ENCODE results near the gene XPO6.
A peak's percentile ranks its signal among the peaks of the same experiment; 100 is the strongest.
"Not testable (repeated sequence)": the region's sequence is repeated elsewhere in the genome, so short reads cannot be mapped to it uniquely, and the experiment has no call there.

Gene XPO6, protein sequence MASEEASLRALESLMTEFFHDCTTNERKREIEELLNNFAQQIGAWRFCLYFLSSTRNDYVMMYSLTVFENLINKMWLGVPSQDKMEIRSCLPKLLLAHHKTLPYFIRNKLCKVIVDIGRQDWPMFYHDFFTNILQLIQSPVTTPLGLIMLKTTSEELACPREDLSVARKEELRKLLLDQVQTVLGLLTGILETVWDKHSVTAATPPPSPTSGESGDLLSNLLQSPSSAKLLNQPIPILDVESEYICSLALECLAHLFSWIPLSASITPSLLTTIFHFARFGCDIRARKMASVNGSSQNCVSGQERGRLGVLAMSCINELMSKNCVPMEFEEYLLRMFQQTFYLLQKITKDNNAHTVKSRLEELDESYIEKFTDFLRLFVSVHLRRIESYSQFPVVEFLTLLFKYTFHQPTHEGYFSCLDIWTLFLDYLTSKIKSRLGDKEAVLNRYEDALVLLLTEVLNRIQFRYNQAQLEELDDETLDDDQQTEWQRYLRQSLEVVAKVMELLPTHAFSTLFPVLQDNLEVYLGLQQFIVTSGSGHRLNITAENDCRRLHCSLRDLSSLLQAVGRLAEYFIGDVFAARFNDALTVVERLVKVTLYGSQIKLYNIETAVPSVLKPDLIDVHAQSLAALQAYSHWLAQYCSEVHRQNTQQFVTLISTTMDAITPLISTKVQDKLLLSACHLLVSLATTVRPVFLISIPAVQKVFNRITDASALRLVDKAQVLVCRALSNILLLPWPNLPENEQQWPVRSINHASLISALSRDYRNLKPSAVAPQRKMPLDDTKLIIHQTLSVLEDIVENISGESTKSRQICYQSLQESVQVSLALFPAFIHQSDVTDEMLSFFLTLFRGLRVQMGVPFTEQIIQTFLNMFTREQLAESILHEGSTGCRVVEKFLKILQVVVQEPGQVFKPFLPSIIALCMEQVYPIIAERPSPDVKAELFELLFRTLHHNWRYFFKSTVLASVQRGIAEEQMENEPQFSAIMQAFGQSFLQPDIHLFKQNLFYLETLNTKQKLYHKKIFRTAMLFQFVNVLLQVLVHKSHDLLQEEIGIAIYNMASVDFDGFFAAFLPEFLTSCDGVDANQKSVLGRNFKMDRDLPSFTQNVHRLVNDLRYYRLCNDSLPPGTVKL

GRCh38 chr16:28211758-28212531, at the start of gene XPO6:
TSS of gene XPO6 (minus strand) at chr16:28211965. CDS start at chr16:28211368, 597 bp downstream.
- DNase-seq (ENCODE audit: low read depth, low spot score): peak; percentile 99

- peak; percentile 50 for DNase-seq (ENCODE audit: low read depth, low spot score)
These were observed 48.4 kb upstream of the XPO6 start for GRCh38 chr16:28260193-28260592.

- DNase-seq (ENCODE audit: low read depth, low spot score): no peak
These were observed 48.0 kb upstream of the XPO6 start for GRCh38 chr16:28259781-28260150.

GRCh38 chr16:28259091-28259780, 47.5 kb upstream of the XPO6 start:
- no peak for DNase-seq (ENCODE audit: low read depth, low spot score)

GRCh38 chr16:28258567-28258966, 46.8 kb upstream of the XPO6 start:
- peak; percentile 72 for DNase-seq (ENCODE audit: low read depth, low spot score)

GRCh38 chr16:28257256-28257655, 45.5 kb upstream of the XPO6 start:
- no peak for DNase-seq (ENCODE audit: low read depth, low spot score)

DNA sequence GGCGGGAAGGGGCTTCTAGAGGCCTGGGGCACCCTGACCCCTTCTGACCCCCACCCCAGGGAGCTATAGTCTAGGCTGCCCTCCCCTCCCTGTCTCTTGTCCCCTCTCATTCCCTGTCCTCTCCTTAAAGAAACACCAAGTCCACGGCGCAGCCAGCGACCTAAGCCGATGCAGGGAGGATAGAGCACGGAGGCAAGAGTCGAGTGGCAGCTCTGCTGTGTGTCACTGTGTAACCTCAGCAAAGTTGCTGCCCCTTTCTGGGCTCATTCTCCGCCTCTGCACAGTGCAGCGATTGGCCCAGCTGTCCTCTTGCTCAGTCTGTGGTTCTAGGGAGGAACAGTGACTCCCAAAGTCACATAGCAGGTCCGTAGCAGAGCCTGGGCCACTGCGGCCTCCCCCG, 44.1 kb upstream of the XPO6 start:
- no peak for DNase-seq (ENCODE audit: low read depth, low spot score)

- no peak for DNase-seq (ENCODE audit: low read depth, low spot score)
These were observed 42.4 kb upstream of the XPO6 start for GRCh38 chr16:28254158-28254557.

- no peak for DNase-seq (ENCODE audit: low read depth, low spot score)
These were observed 39.2 kb upstream of the XPO6 start for GRCh38 chr16:28250999-28251398.

- not testable (repeated sequence) for DNase-seq (ENCODE audit: low read depth, low spot score)
These were observed 37.7 kb upstream of the XPO6 start for GRCh38 chr16:28249483-28249882.

DNA sequence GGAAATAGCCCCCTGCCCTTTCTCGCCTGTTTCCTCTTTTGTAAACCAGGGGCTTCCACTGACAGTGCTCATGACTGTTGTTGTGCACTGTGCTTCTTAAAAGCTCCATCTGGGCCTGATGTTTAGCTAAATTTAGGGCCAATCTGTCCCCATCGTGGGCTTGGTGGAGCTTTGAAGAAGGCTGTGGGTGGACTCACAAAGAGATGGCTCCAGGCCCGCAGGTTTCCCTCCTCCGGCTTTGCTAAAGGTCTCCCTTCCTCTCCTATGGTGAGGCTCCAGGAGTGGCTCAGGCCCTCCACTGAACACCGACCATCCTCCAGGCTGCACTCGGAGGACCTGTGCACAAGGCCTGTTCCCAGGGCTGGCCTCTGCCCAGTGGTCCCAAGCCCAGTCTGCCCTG, 30.2 kb upstream of the XPO6 start:
- no peak for DNase-seq (ENCODE audit: low read depth, low spot score)

- no peak for DNase-seq (ENCODE audit: low read depth, low spot score)
These were observed 26.1 kb upstream of the XPO6 start for GRCh38 chr16:28237754-28238357.

DNA sequence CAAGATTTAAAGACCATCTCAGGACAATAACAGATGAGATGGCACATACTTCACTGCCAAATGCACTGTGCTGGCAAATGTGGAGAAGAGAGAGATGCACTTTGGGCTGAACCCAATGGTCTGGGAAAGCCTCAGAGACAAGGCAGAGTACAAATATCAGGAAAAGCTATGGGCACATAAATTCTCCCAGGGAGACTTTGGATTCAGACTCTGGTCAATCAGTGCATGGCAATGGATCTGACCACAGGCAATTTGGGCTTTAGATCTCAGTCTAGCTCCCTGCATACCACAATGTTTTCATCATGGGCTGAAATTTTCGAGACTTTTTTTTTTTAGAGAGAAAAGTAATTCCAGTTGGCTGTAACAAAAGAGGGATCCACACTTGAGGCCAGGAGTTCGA, 20.0 kb upstream of the XPO6 start:
- no peak for DNase-seq (ENCODE audit: low read depth, low spot score)

DNA sequence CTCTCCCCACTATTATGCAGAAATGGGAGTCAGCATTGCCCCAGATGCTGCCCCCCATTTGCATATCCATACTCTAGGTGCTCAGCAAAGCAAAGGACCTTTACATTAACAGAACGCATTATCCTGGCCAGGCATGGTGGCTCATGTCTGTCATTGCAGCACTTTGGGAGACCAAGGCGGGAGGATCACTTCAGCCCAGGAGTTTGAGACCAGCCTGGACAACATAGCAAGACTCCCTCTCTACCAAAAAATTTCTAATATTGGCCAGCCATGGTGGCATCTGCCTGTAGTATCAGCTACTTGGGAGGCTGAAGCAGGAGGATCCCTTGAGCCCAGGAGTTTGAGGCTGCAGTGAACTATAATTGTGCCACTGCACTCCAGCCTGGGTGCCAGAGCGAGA, 12.1 kb upstream of the XPO6 start:
- DNase-seq (ENCODE audit: low read depth, low spot score): not testable (repeated sequence)

- not testable (repeated sequence) for DNase-seq (ENCODE audit: low read depth, low spot score)
These were observed 8.0 kb upstream of the XPO6 start for GRCh38 chr16:28219777-28220176.

GRCh38 chr16:28219282-28219681, 7.5 kb upstream of the XPO6 start:
- DNase-seq (ENCODE audit: low read depth, low spot score): no peak

- peak; percentile 36 for DNase-seq (ENCODE audit: low read depth, low spot score)
These were observed 6.3 kb upstream of the XPO6 start for GRCh38 chr16:28218109-28218508.

DNA sequence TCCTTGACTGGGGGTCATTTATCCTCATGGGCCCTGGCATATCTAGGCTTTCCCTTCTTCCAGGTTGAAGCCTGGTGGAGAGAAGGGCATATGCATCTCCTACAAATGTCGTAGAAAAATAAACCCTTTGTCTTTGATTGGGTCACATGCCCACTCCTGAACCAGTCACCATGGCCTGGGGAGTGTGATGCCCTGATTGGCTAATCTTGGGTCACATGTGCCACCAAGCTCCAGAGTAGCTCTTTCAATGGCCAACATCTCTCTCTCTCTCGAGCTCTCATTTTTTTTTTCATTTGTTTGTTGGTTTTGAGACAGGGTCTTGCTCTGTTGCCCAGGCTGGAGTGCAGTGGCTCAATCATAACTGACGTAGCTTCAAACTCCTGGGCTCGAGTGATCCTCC, 5.6 kb upstream of the XPO6 start:
- no peak for DNase-seq (ENCODE audit: low read depth, low spot score)

- peak; percentile 36 for DNase-seq (ENCODE audit: low read depth, low spot score)
These were observed 1.6 kb upstream of the XPO6 start for GRCh38 chr16:28213396-28213795.

DNA sequence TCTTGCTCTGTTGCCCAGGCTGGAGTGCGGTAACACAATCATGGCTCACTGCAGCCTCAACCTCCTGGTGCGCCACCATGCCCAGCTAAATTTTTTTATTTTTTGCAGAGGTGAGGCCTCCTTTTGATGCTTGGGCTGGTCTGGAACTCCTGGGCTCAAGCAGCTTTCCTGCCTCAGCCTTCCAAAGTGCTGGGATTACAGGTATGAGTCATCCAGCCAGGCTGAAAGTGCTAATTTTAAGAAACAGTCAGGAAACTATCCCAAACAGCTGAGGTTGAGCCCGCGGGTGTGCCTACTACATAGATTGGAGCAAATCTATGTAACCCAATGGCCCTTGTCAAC, 738 bp upstream of the XPO6 start:
- peak; percentile 47 for DNase-seq (ENCODE audit: low read depth, low spot score)

Measured in astrocyte of the hippocampus (primary cell).